K562 (cell line): ENCODE data around the gene CD164. TPM values are rescaled to one million over a fixed set of nuclear protein-coding genes. Genes with fewer than 3 reads are reported as not detected.
A peak's percentile ranks its signal among the peaks of the same experiment; 100 is the strongest.

ENCODE experiments used
- BCL6 ChIP-seq: fragments of 250-450 bp; sonication (Bioruptor Pico); IDR thresholded peaks from 2 replicates; pipeline ENCODE4 v1.4.0; 2020
- DNMT1 ChIP-seq: fragments of 450-650 bp; IDR thresholded peaks from 2 replicates; pipeline ENCODE4 v1.6.1; 2016; ENCODE audit warnings: antibody characterized with exemption, mild to moderate bottlenecking
- HES1 ChIP-seq: fragments of 450-650 bp; IDR thresholded peaks from 2 replicates; pipeline ENCODE4 v1.6.1; 2016; ENCODE audit warnings: low read depth, mild to moderate bottlenecking, moderate library complexity
- KLF6 ChIP-seq: fragments of 250-450 bp; sonication (Bioruptor Pico); IDR thresholded peaks from 2 replicates; pipeline ENCODE4 v1.4.0; 2020; ENCODE audit warnings: mild to moderate bottlenecking, moderate library complexity, borderline replicate concordance
- MEIS2 ChIP-seq: fragments of 450-650 bp; IDR thresholded peaks from 2 replicates; pipeline ENCODE4 v1.6.1; 2014; ENCODE audit warnings: mild to moderate bottlenecking; ENCODE audit not compliant: partially characterized antibody
- MXI1 ChIP-seq: IDR thresholded peaks from 2 replicates; pipeline ENCODE4 v1.6.1; 2011; ENCODE audit warnings: low read depth, mild to moderate bottlenecking, improper control_type of control experiment, low read length
- POLR3G ChIP-seq: IDR thresholded peaks from 2 replicates; pipeline ENCODE4 v1.6.1; 2011; ENCODE audit not compliant: insufficient read length, insufficient replicate concordance; ENCODE audit errors: extremely low read depth
- PTBP1 ChIP-seq: fragments of 200-400 bp; formaldehyde crosslinking; IDR thresholded peaks from 2 replicates; pipeline ENCODE4 v1.6.1; 2017; ENCODE audit warnings: low read depth, low read length
- PTRF ChIP-seq: fragments of 450-650 bp; IDR thresholded peaks from 2 replicates; pipeline ENCODE4 v1.6.1; 2016; ENCODE audit warnings: mild to moderate bottlenecking, missing genetic modification characterization, missing compliant biosample characterization
- RBM14 ChIP-seq: fragments of 200-400 bp; formaldehyde crosslinking; IDR thresholded peaks from 2 replicates; pipeline ENCODE4 v1.6.1; 2018; ENCODE audit warnings: low read depth, mild to moderate bottlenecking, low read length, moderate library complexity, borderline replicate concordance; ENCODE audit not compliant: insufficient read depth
- SMAD1 ChIP-seq: fragments of 150-350 bp; IDR thresholded peaks from 2 replicates; pipeline ENCODE4 v1.6.1; 2014; ENCODE audit warnings: low read length, low read depth; ENCODE audit not compliant: partially characterized antibody
- SREBF2 ChIP-seq: sonication (generic); formaldehyde crosslinking; IDR thresholded peaks from 2 replicates; pipeline ENCODE4 v1.4.0; 2020; ENCODE audit warnings: mild to moderate bottlenecking, missing genetic modification reagents
- ZNF165 ChIP-seq: fragments of 250-450 bp; sonication (Bioruptor Pico); IDR thresholded peaks from 2 replicates; pipeline ENCODE4 v1.4.0; 2020; ENCODE audit warnings: borderline replicate concordance
- ZNF507 ChIP-seq: conservative IDR thresholded peaks from 2 replicates; pipeline ENCODE4 v1.6.1; 2017; ENCODE audit warnings: missing genetic modification characterization, missing compliant biosample characterization
- ZNF57 ChIP-seq: fragments of 450-650 bp; formaldehyde crosslinking; IDR thresholded peaks from 2 replicates; pipeline ENCODE4 v1.4.0; 2020; ENCODE audit warnings: mild to moderate bottlenecking, moderate library complexity
- ZNF655 ChIP-seq: fragments of 250-450 bp; sonication (Bioruptor Pico); IDR thresholded peaks from 2 replicates; pipeline ENCODE4 v1.5.0; 2021
- ZNF766 ChIP-seq: fragments of 200-800 bp; sonication (Bioruptor generic); conservative IDR thresholded peaks from 2 replicates; pipeline ENCODE4 v1.6.1; 2016; ENCODE audit warnings: missing genetic modification characterization, missing compliant biosample characterization
- polyA plus RNA-seq, 8 experiments: library from polyadenylated mRNA; depleted of rRNA in 4 of 8; stranded (reverse) in 5 of 8; unstranded in 3 of 8; fragments of >200 nt; fragmentation: Nextera tagmentation in 2 of 8; fragmentation: Illumina TruSeq in 1 of 8; extraction: Ambion mirVana in 2 of 8; extraction: Trizol in 1 of 8; gene quantifications; 2 replicates each; pipeline versions ENCODE4 v1.2.1 to v1.2.3, GENCODE V29; 2011 to 2014; ENCODE audit warnings: inconsistent platforms in 1 of 8, missing spikeins in 1 of 8
- total RNA-seq, 7 experiments: library from RNA; depleted of rRNA in 6 of 7; stranded (reverse); fragments of >200 nt in 6 of 7; fragmentation: Illumina TruSeq in 2 of 7; extraction: Trizol in 2 of 7; gene quantifications; 2 replicates each; pipeline versions ENCODE4 v1.2.1 to v1.2.3, GENCODE V29; 2011 to 2021; ENCODE audit warnings: low replicate concordance in 1 of 7
- TF ChIP-seq, protein P1 (sequence below): fragments of 250-450 bp; sonication (Bioruptor Pico); IDR thresholded peaks from 2 replicates; pipeline ENCODE4 v1.8.0; 2021; ENCODE audit warnings: mild to moderate bottlenecking, moderate library complexity
- TF ChIP-seq, protein P2 (sequence below): fragments of 250-450 bp; sonication (Bioruptor Pico); IDR thresholded peaks from 2 replicates; pipeline ENCODE4 v1.8.0; 2022; ENCODE audit warnings: inconsistent platforms, mild to moderate bottlenecking, moderate library complexity, borderline replicate concordance
- TF ChIP-seq, protein P3 (sequence below): sonication (generic); formaldehyde crosslinking; IDR thresholded peaks from 2 replicates; pipeline ENCODE4 v1.8.0; 2022; ENCODE audit warnings: missing genetic modification reagents, mild to moderate bottlenecking, borderline replicate concordance
- TF ChIP-seq, protein P4 (sequence below): fragments of 250-450 bp; sonication (Bioruptor Pico); IDR thresholded peaks from 2 replicates; pipeline ENCODE4 v1.5.0; 2020; ENCODE audit warnings: mild to moderate bottlenecking

CD164 gene
- total and polyA plus RNA-seq, 9 of the 15 experiments (the other 6 are each of a cell fraction or from before 2014, with no cell fraction given) = 79.5 to 317 (median 165) TPM

GRCh38 chr6:109336221-109336961, 45.9 kb downstream of the CD164 start (continued):
- TF ChIP-seq, protein P1, sequence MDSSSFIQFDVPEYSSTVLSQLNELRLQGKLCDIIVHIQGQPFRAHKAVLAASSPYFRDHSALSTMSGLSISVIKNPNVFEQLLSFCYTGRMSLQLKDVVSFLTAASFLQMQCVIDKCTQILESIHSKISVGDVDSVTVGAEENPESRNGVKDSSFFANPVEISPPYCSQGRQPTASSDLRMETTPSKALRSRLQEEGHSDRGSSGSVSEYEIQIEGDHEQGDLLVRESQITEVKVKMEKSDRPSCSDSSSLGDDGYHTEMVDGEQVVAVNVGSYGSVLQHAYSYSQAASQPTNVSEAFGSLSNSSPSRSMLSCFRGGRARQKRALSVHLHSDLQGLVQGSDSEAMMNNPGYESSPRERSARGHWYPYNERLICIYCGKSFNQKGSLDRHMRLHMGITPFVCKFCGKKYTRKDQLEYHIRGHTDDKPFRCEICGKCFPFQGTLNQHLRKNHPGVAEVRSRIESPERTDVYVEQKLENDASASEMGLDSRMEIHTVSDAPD (CRISPR knock-in tag) = no peak
- no peak for TF ChIP-seq DNMT1
- no peak for TF ChIP-seq SMAD1
- TF ChIP-seq ZNF655 (CRISPR knock-in tag) = no peak
- no peak for TF ChIP-seq MXI1
- TF ChIP-seq POLR3G = no peak
- no peak for TF ChIP-seq ZNF57 (CRISPR knock-in tag)
- no peak for TF ChIP-seq HES1
- TF ChIP-seq, protein P2, sequence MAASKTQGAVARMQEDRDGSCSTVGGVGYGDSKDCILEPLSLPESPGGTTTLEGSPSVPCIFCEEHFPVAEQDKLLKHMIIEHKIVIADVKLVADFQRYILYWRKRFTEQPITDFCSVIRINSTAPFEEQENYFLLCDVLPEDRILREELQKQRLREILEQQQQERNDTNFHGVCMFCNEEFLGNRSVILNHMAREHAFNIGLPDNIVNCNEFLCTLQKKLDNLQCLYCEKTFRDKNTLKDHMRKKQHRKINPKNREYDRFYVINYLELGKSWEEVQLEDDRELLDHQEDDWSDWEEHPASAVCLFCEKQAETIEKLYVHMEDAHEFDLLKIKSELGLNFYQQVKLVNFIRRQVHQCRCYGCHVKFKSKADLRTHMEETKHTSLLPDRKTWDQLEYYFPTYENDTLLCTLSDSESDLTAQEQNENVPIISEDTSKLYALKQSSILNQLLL (CRISPR knock-in tag) = no peak
- no peak for TF ChIP-seq ZNF165
- no peak for TF ChIP-seq RBM14
- TF ChIP-seq, protein P3, sequence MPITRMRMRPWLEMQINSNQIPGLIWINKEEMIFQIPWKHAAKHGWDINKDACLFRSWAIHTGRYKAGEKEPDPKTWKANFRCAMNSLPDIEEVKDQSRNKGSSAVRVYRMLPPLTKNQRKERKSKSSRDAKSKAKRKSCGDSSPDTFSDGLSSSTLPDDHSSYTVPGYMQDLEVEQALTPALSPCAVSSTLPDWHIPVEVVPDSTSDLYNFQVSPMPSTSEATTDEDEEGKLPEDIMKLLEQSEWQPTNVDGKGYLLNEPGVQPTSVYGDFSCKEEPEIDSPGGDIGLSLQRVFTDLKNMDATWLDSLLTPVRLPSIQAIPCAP (CRISPR knock-in tag) = no peak
- no peak for TF ChIP-seq MEIS2
- peak; percentile 11; the same call in 1 of the 2 replicates for TF ChIP-seq ZNF766
- no peak for TF ChIP-seq BCL6 (CRISPR knock-in tag)
- no peak for TF ChIP-seq PTBP1
- TF ChIP-seq, protein P4, sequence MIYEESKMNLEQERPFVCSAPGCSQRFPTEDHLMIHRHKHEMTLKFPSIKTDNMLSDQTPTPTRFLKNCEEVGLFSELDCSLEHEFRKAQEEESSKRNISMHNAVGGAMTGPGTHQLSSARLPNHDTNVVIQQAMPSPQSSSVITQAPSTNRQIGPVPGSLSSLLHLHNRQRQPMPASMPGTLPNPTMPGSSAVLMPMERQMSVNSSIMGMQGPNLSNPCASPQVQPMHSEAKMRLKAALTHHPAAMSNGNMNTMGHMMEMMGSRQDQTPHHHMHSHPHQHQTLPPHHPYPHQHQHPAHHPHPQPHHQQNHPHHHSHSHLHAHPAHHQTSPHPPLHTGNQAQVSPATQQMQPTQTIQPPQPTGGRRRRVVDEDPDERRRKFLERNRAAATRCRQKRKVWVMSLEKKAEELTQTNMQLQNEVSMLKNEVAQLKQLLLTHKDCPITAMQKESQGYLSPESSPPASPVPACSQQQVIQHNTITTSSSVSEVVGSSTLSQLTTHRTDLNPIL (CRISPR knock-in tag) = no peak
- TF ChIP-seq KLF6 (CRISPR knock-in tag) = no peak
- no peak for TF ChIP-seq SREBF2 (CRISPR knock-in tag)
- peak; percentile 58; the same call in 1 of the 2 replicates for TF ChIP-seq PTRF
- TF ChIP-seq ZNF507 (tag) = no peak
